Stimulated activated CD8-positive, alpha-beta memory T cell treated with anti-CD3 and anti-CD28 coated beads, Interleukin-4, amount 100 ng/mL, for 4 hours (primary cell): Measurements from ENCODE around the gene ADPRHL1.

Experiments used
- DNase-seq, 2 donors: peaks; one replicate each; pipeline ENCODE4 v3.0.0-alpha.2; 2020; ENCODE audit warnings: low read depth in 2 of 2, low spot score in 1 of 2

The ADPRHL1 gene

GRCh38 chr13:113351514-113352026 lies 101.7 kb downstream of the ADPRHL1 start:
- no peak for DNase-seq

GRCh38 chr13:113350938-113351335 lies 102.4 kb downstream of the ADPRHL1 start:
- no peak for DNase-seq

- DNase-seq, result no peak
These were observed 103.0 kb downstream of the ADPRHL1 start for GRCh38 chr13:113350065-113350937.
